Amygdala (tissue), 56 donors: ENCODE results near the gene SLC9A7.
A peak's percentile ranks its signal among the peaks of the same experiment; 100 is the strongest.

ENCODE experiments used
- DNase-seq, 56 donors: peaks; one replicate each; lab custom pipeline; 2025; lab: John Stamatoyannopoulos, UW

SLC9A7 gene

DNA sequence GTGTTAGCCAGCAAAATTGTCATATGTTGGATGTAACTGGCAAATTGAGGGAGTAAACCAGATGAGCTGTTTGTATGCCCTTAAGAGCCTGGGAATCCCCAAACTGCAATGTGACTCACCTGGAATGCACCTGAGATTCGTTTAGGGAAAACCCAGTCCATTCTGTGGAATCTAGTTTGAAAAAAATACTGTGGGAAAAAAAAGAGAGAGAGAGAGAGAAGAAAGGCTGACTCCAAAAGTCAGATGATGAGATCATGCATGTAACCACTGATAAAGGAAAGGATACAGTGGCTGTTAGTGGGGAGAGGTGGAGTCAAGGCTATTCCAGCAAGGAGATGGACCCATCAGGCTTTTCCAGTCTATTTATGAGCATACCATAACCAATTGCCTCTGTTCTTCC is 48.5 kb downstream of the SLC9A7 start:
- DNase-seq: no peak

DNA sequence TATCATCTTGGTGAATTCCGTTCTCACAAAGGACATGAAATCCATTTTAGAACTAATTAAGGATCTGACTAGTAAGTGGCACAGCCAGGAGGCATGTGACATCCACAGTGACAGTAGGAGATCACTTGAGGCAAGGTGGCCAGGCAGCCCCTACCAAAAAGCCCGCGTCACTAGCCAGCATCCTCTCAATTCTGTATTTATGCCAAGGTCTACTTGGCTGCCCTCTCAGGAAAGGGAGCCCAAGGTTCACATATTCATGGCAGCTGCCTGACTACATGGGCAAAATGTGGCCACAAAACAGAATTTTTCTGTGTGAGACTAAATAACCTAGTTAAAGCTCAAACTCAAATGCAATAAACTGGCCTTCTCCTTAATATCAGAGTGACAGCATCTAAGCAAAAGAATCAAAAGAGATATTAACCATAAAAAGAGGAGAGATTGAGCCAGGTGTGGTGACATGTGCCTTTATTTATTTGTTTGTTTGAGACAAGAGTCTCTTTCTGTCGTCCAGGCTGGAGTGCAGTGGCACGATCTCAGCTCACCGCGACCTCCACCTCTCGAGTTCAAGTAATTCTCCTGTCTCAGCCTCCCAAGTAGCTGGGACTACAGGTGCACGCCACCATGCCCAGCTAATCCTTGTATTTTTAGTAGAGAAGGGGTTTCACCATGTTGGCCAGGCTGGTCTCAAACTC is 51.5 kb downstream of the SLC9A7 start:
- DNase-seq: no peak

DNA sequence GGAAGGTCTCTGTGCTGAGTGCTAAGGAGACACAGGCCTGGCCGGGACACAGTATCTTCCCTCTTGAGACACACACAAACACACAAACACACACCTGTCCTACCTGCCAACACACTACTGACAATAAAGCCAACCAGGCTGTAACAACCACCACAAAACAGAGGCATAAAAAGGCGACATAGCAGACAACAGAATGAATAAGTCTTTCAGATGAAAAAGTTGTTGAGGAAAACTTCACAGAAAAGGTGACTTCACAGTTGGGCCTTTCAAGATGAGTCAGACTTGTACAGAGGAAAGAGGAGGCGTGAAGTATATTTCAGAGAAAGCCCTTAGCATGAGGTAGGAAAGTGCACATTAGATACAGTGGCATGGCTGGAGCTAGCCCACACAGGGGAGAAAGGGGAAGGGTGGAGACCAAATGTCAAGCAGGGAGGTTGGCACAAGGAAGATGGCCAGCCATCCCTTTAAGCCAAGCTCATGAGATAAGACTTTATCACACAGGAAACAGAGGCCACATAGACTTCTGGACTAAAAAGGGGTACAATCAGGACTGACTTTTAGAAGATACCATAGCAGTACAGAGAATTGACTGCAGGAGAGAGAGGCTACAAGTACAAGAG is 54.0 kb downstream of the SLC9A7 start:
- no peak for DNase-seq

DNA sequence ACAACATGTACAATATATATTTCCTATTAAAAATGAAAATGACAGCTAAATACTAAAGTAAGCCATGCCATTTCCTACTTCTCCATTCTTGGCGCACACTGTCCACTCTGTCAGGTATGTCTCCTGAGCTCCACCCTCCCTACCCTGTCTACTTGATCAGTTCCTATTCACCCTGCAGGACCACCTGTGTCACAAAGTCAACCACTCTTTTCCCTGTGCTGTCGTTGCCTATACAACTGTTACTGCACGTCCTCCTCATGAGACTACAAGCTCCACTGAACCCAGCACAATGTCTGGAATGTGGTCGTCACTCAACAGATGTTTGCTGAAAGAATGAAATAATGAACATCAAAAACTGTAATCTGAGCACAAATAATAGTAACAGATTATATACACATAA is 54.9 kb downstream of the SLC9A7 start:
- DNase-seq: no peak

DNA sequence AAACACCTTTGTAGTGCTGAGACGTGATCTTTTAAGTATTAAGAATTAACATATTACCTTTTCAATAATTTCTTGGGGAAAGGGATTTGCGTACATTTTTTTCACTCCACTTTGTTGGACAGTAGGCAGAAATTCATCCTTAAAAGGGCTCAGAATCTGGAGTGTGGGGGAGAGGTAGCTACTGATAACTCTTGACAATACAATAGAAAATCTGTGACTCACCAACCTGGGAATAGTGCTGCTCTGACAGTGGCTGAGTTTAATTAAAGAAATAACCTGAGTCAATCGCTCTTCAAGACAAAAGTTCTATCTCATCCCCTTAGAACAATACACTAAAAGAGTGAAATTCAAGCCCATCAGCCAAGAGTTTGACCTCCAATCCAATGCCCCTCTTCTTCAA is 60.2 kb downstream of the SLC9A7 start:
- no peak for DNase-seq

DNA sequence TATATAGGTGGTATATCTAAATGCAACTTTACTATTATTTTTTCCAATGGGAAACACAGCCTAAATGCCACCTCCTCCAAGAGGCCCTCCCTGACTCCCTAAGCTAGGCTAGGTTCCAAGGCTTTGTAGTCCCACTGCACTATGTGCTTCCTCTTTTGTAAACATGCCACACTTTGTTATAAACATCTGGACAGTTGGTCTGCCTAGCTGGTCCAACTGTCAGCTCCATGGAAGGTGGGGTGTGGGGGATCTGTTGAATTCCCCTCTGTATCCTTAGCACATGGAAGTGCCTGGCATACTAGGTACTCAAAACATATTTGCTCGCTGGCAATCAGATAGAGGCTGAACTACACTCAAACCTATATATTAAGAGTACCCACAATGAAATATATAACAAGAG is 63.4 kb downstream of the SLC9A7 start:
- DNase-seq: no peak

DNA sequence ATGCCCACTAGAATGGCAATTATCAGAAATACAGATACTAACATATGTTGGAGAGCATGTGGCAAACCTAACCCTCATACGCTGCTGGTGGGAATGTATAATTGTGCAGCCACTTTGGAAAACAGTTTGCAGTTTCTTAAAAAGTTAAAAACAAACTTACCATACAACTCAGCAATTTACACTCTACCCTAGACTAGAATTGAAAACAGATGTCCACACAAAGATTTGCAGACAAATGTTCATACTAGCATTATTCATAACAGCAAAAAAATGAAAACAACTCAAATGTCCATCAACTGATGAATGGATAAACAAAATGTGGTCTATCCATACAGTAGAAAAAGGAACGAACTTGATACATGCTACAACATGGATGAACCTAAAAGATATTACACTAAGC is 64.4 kb downstream of the SLC9A7 start:
- DNase-seq: no peak

DNA sequence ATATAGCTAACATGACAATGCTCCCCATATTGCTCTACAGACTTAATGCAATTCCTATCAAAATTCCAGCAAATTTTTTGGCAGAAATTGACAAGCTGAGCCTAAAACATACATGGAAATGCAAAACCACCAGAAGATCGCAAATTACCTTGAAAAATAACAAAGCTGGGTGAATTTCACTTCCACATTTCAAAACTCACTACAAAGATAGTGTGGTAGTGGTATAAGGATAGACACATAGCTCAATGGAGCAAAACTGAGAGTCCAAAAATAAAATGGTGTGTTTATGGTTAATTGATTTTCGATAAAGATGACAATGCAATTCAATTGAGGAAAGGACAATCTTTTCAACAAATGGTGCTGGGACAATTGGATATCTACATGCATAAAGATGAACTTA is 65.8 kb downstream of the SLC9A7 start:
- DNase-seq: no peak

DNA sequence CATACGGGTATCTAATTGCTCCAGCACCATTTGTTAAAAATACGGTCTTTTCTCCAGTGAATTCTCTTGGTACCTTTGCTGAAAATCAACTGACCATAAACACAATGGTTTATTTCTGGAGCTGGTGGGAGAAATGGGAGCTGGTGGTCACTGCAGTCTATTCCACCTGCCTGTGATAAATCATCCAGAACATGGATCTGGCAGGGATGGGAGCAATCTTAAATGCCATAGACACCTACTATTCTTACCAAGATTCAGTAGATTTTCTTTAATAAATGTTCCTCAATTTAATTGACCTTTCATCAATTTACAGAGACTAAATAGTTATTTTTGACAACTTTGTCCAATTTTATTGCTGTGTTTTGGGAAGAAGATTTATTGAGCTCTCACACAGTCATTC is 68.1 kb downstream of the SLC9A7 start:
- no peak for DNase-seq

DNA sequence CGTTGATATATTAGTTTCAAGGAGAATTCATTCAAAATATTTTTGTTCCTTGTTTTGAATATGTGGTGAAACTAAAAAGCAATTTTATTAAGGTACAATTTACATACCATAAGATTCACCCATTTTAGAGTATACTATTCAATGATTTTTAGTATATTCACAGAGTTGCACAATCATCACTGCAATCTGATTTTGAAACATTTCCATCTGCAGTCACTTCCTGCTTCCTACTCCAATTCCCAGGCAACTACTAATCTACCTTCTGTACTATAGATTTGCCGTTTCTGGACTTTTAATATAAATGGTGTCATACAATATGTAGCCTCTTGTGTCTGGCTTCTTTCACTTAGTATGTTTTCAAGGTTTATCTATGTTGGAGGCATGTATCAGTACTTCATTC is 71.3 kb downstream of the SLC9A7 start:
- DNase-seq: no peak

DNA sequence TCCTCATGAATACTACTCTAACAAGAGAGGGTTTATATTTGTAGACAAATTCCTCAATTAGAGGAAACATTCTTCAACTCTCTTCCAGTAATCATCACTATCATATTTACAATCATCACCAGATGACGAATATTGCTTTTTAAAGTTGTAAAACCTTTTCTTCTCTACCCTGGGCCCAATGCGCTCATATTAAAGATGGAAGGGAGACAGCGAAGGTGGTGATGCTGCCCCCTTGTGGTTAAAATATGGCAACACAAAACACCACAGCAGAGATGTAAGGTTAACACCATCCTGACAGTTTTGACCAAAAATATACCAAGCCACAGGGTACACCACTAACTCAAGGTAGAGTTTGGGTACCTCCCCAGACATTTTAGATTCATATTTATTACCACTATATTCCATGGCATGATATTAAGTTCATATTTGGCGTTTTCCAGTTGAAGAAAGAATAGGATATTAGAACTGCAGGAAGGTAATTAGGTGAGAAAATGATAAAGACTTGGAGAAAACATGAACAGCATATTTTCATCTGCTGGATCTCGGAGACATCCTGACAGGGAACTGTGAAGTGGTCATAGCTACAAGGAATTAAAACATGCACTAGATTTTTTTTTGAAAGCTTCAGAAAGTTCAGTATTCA is 72.8 kb downstream of the SLC9A7 start:
- DNase-seq: peak in 7 of 56 donors; percentile 0 to 5 (median 2)

DNA sequence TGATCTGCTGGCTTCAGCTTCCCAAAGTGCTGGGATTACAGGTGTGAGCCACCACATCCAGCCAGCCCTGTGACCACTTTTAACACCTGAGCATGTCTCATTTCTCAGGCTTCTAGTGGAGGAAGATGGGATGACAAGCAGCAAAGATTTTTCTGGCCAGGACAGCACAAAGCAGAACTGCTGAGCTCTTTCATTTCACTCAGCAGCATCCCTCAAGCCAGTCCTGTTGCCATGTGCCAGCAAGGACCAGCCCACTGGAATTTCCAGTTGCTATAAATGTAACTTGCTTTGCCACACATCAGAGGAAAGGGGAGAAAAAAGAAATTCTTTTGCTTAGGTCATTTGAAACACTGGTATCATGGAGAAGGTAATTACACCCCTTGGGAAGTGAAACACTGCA is 75.9 kb downstream of the SLC9A7 start:
- DNase-seq: no peak

DNA sequence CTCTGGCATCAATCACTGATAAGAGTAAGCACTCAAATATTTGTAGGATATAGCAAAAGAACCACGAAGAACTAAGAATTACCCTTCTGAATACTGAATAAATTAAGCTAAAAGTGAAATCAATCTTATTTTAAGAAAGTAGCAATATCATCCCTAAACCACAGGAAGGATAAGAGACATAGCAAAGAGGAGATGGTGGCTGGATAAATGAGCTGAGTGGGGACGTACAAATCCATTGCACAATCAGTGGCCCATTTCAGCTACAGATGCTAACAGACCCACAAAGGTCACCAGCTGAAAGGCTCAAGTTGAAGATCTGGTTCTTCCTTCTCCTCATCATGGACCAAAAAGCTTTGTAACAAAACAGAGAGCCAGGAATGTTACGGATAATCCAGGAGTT is 77.1 kb downstream of the SLC9A7 start:
- no peak for DNase-seq

DNA sequence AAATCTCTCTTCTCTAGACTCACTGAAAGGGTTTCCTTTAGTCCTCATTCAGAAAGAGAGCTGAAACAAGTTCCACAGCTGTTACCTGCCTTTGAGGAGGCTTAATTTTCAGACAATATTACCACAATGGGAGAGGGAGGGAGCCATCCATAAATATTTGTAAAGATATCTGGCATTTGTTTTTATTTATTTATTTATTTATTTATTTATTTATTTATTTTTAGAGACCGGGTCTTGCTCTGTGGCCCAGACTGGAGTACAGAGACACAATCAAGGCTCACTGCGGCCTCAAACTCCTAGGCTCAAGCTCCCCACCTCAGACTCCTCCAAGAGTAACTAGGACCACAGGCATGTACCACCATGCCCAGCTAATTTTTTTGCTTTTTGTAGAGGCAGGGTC is 80.7 kb downstream of the SLC9A7 start:
- DNase-seq: no peak

DNA sequence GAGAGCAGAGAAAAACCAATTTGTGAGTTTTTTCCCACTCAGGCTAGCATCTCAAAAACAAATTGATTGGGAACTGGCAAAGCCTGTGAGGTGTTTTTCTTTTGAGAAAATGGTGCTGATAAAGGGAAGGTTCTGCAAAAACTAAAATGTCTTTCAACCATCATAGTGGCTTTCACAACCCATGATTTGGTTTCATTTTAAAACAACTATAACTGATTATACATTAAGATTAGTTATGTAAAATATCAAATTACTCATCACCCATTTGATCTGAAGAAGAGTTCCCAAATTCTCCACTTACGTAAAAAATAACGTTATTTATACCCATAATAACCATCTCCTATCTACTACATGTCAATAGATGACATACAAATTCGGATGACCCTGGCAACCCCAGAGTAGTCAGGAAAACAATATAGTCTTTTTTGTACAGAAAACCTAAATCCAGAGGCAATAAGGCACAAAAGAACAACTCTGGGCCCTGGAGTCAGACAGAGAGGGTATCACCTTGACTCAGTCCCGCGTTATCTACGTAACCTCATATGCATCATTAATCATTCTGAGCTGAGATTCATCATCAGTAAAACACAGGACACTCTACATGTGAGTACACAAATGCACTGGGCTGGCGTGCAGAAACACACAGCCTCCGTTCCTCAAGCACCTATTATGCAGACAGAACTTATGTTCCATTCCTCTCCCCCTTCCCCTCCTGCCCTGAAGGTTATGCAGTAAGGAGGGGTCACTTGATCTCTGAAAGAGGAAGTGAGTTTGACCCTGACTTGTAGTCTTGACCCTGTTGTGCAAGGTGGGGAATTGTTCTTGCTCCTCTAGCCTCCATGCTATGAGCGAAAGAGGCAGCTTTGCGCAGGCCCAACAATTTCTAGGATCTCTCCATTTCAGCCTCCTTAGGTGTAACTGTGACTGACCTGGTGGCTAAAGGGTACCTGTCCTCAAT is 82.2 kb downstream of the SLC9A7 start:
- no peak for DNase-seq

DNA sequence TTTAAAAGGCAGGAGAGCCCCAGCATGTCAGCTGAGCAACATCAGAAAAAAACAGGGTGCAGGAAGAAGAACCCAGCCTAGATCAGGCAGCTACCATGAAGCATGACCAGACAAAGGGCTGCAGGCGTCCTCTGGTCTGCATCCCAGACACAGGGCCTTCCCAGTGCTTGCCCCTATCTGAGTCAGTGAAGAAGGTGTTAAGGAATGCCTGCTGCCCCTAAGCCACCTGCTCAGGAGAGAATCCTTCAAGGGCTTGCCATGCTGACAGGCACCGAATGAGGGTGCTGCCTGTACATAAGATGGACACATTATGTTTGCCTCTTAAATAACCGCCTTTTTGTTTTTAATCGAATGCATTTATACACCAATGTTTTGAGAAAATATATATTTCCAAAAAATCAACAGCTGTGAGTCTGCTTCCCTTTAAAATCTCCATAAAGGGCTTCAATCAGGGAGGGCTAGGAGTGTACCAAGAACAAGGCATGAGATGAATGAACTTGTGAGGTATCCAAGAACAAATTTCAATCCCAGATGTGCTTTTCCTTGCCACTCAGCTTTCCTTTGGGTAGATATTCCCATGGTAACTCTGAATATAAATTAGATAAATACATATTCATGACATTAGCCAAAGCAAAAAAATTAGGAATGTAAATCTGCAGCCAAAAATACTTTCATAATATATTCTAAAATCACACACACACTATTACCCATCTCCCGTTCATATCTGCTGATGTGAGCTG is 85.1 kb downstream of the SLC9A7 start:
- no peak for DNase-seq

DNA sequence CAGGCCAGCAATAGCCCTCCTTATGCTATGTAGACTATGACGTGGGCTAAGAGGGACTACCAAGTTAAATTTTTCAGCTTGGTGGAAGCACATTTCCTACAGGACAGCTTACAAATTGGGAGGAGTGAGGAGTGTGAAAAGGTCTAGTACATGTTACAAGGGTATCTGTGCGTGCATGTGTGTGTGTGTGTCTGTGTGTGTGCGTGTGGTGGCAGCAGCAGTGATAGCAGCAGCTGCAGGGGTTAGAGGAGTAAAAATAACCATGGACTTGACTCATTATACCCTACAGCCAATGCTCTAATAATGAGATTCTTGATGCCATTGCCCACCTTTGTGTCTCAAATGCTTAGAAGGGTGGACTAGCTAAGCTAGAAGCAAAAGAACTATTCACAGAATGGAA is 88.6 kb downstream of the SLC9A7 start:
- no peak for DNase-seq

DNA sequence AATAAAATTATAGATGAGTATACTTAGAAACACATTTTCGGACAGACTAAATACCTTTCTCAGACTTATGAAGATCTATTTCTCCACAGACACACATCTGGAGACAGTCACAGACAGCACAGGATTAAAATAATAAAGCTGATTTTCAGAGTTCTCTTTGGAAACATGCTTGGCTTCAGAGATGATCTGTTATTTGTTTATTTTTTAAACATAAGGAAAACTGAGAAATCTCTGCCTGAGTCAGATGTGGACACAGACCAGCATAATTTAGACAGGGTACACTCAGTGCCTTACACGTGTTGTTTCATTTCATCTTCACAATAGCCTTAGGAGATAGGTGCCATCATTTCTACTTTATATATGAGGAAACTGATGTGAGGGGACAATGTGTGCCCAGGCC is 92.1 kb downstream of the SLC9A7 start:
- DNase-seq: no peak

DNA sequence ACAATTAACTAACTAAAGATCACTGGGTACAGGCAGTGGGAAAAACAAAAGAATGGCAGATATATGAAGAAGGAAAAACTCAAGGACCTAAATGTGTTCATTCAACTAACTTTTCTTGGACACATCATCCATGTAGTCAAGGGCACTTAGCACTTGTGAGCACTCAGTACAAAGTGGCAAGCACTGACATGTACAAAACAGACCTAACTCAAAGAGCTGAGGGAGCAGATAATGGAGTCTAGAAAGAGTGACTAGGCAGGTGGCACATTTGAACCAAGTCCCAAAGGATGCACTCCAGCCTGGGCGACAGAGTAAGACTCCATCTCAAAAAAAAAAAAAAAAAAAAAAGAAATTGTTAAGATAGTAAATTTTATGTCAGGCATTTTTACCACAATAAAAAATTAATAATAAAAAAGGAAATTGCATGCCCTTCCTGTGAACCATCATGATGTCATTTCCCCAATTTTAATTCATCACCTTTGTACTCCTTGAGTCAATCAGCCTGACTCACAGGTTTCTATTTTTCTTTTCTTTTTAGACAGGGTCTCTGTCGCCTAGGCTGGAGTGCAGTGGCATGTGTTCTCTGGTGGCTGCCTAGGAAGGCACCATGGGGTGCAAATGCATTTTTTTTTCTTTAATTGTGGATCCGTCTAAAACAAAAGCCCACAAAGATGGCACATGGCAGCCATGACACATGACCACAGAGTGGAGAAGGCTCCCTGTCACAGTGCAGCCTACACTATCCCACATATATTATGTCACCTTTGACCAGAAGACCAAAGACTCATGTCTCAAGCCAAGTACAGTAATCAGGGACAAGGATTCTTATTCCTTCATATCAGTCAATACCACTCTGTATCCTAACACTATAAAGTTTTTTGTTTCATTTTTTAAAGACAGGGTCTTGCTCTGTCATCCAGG is 93.4 kb downstream of the SLC9A7 start:
- DNase-seq: no peak
